HepG2 (cell line): ENCODE results near the gene SPATA32. TPM values are rescaled to one million over a fixed set of nuclear protein-coding genes. Genes with fewer than 3 reads are reported as not detected.

Source experiments
- CENPBD1 ChIP-seq: sonication (generic); formaldehyde crosslinking; IDR thresholded peaks from 2 replicates; pipeline ENCODE4 v1.8.0; 2022; ENCODE audit warnings: missing genetic modification reagents, low read depth, mild to moderate bottlenecking, borderline replicate concordance
- CHCHD3 ChIP-seq: sonication (generic); formaldehyde crosslinking; IDR thresholded peaks from 2 replicates; pipeline ENCODE4 v1.8.0; 2022; ENCODE audit warnings: mild to moderate bottlenecking, missing genetic modification reagents, moderate library complexity
- CREB3 ChIP-seq: sonication (generic); formaldehyde crosslinking; IDR thresholded peaks from 2 replicates; pipeline ENCODE4 v1.5.0; 2020; ENCODE audit warnings: missing genetic modification reagents
- EZH2 ChIP-seq: conservative IDR thresholded peaks from 2 replicates; pipeline ENCODE4 v1.6.1; 2012; ENCODE audit warnings: mild to moderate bottlenecking, low read depth, low read length, moderate library complexity
- FOXC1 ChIP-seq: sonication (generic); formaldehyde crosslinking; IDR thresholded peaks from 2 replicates; pipeline ENCODE4 v1.8.0; 2022; ENCODE audit warnings: mild to moderate bottlenecking, missing genetic modification reagents, borderline replicate concordance
- HBP1 ChIP-seq: IDR thresholded peaks from 2 replicates; pipeline ENCODE4 v1.6.1; 2016; ENCODE audit warnings: low read depth, control low read depth
- HCFC1 ChIP-seq: fragments of 150-350 bp; IDR thresholded peaks from 2 replicates; pipeline ENCODE4 v1.6.1; 2014; ENCODE audit warnings: low read depth, low read length
- MIXL1 ChIP-seq: IDR thresholded peaks from 2 replicates; pipeline ENCODE4 v1.6.1; 2016
- PATZ1 ChIP-seq: sonication (generic); formaldehyde crosslinking; IDR thresholded peaks from 2 replicates; pipeline ENCODE4 v1.4.0; 2020; ENCODE audit warnings: missing genetic modification reagents
- RBAK ChIP-seq: sonication (generic); formaldehyde crosslinking; IDR thresholded peaks from 2 replicates; pipeline ENCODE4 v1.5.1; 2020; ENCODE audit warnings: mild to moderate bottlenecking, missing genetic modification reagents
- TAF15 ChIP-seq: fragments of 200-400 bp; formaldehyde crosslinking; IDR thresholded peaks from one replicate; pipeline ENCODE4 v1.6.1; 2018; ENCODE audit warnings: mild to moderate bottlenecking, low read depth, low read length; ENCODE audit not compliant: poor library complexity, severe bottlenecking
- TARDBP ChIP-seq: sonication (generic); formaldehyde crosslinking; IDR thresholded peaks from 2 replicates; pipeline ENCODE4 v1.8.0; 2022; ENCODE audit warnings: mild to moderate bottlenecking, missing genetic modification reagents
- ZBTB10 ChIP-seq: sonication (generic); formaldehyde crosslinking; IDR thresholded peaks from 2 replicates; pipeline ENCODE4 v1.4.0; 2020; ENCODE audit warnings: missing genetic modification reagents, borderline replicate concordance
- ZBTB3 ChIP-seq: sonication (generic); formaldehyde crosslinking; IDR thresholded peaks from 2 replicates; pipeline ENCODE4 v1.4.0; 2020; ENCODE audit warnings: low read depth, mild to moderate bottlenecking, moderate library complexity, missing genetic modification reagents, borderline replicate concordance
- ZNF160 ChIP-seq: sonication (generic); formaldehyde crosslinking; IDR thresholded peaks from 2 replicates; pipeline ENCODE4 v1.8.0; 2022; ENCODE audit warnings: mild to moderate bottlenecking, inconsistent platforms, missing genetic modification reagents
- ZNF275 ChIP-seq: sonication (generic); formaldehyde crosslinking; IDR thresholded peaks from 2 replicates; pipeline ENCODE4 v1.8.0; 2022; ENCODE audit warnings: missing genetic modification reagents, mild to moderate bottlenecking, inconsistent platforms, borderline replicate concordance
- ZNF598 ChIP-seq: sonication (generic); formaldehyde crosslinking; IDR thresholded peaks from 2 replicates; pipeline ENCODE4 v1.5.1; 2020; ENCODE audit warnings: mild to moderate bottlenecking, missing genetic modification reagents, borderline replicate concordance
- ZNF644 ChIP-seq: IDR thresholded peaks from 2 replicates; pipeline ENCODE4 v1.6.1; 2016; ENCODE audit warnings: low read depth
- ZNF691 ChIP-seq: sonication (generic); formaldehyde crosslinking; IDR thresholded peaks from 2 replicates; pipeline ENCODE4 v1.4.0; 2020; ENCODE audit warnings: missing genetic modification reagents, low read depth, mild to moderate bottlenecking, borderline replicate concordance
- polyA plus RNA-seq, 8 experiments: library from polyadenylated mRNA; depleted of rRNA in 3 of 8; stranded (reverse) in 7 of 8; unstranded in 1 of 8; fragments of >200 nt; fragmentation: Illumina TruSeq in 4 of 8; extraction: Trizol in 4 of 8; gene quantifications; 2 replicates each; pipeline versions ENCODE4 v1.2.1 to v1.2.3, GENCODE V29; 2011 to 2016; ENCODE audit warnings: low read depth in 4 of 8, missing spikeins in 1 of 8, mixed read lengths in 1 of 8; ENCODE audit not compliant: insufficient read depth in 1 of 8
- total RNA-seq, 5 experiments: library from RNA; depleted of rRNA; stranded (reverse); fragments of >200 nt; fragmentation: Illumina TruSeq; extraction: Trizol; gene quantifications; 2 replicates each; pipeline ENCODE4 v1.2.3, GENCODE V29; 2016; ENCODE audit warnings: low read depth in 1 of 5

Gene SPATA32
- total and polyA plus RNA-seq, 2 of the 13 experiments (the other 11 are each of a cell fraction or from before 2014, with no cell fraction given), result not detected

- TF ChIP-seq PATZ1 (CRISPR knock-in tag), result peak; percentile 85
- no peak for TF ChIP-seq EZH2
- TF ChIP-seq HCFC1, result no peak
- no peak for TF ChIP-seq HBP1 (CRISPR knock-in tag)
- no peak for TF ChIP-seq RBAK (CRISPR knock-in tag)
- TF ChIP-seq TAF15, result no peak
- no peak for TF ChIP-seq FOXC1 (CRISPR knock-in tag)
- TF ChIP-seq ZBTB10 (CRISPR knock-in tag), result no peak
- no peak for TF ChIP-seq ZNF691
- TF ChIP-seq CENPBD1 (CRISPR knock-in tag), result no peak
- no peak for TF ChIP-seq ZNF275 (CRISPR knock-in tag)
- TF ChIP-seq CHCHD3, result no peak
- no peak for TF ChIP-seq ZBTB3 (CRISPR knock-in tag)
- TF ChIP-seq TARDBP (CRISPR knock-in tag), result no peak
- no peak for TF ChIP-seq MIXL1 (CRISPR knock-in tag)
- no peak for TF ChIP-seq ZNF160 (CRISPR knock-in tag)
- TF ChIP-seq ZNF644, result no peak
- no peak for TF ChIP-seq ZNF598 (CRISPR knock-in tag)
- no peak for TF ChIP-seq CREB3 (CRISPR knock-in tag)
Observed at GRCh38 chr17:45229681-45230409, 32.0 kb downstream of the SPATA32 start (continued).
